Inflammatory macrophage (primary cell): Measurements from ENCODE around the gene DSP.
A peak's percentile ranks its signal among the peaks of the same experiment; 100 is the strongest.

Experiments
- DNase-seq, 2 donors: peaks; one replicate each; pipeline ENCODE4 v3.0.0-alpha.2; 2020 to 2022
- total RNA-seq, 18 experiments: gene quantifications; one replicate each; lab custom pipeline; 2026; ENCODE audit warnings: mixed read lengths in 6 of 18, inconsistent platforms in 2 of 18; lab: John Stamatoyannopoulos, UW

The DSP gene, protein sequence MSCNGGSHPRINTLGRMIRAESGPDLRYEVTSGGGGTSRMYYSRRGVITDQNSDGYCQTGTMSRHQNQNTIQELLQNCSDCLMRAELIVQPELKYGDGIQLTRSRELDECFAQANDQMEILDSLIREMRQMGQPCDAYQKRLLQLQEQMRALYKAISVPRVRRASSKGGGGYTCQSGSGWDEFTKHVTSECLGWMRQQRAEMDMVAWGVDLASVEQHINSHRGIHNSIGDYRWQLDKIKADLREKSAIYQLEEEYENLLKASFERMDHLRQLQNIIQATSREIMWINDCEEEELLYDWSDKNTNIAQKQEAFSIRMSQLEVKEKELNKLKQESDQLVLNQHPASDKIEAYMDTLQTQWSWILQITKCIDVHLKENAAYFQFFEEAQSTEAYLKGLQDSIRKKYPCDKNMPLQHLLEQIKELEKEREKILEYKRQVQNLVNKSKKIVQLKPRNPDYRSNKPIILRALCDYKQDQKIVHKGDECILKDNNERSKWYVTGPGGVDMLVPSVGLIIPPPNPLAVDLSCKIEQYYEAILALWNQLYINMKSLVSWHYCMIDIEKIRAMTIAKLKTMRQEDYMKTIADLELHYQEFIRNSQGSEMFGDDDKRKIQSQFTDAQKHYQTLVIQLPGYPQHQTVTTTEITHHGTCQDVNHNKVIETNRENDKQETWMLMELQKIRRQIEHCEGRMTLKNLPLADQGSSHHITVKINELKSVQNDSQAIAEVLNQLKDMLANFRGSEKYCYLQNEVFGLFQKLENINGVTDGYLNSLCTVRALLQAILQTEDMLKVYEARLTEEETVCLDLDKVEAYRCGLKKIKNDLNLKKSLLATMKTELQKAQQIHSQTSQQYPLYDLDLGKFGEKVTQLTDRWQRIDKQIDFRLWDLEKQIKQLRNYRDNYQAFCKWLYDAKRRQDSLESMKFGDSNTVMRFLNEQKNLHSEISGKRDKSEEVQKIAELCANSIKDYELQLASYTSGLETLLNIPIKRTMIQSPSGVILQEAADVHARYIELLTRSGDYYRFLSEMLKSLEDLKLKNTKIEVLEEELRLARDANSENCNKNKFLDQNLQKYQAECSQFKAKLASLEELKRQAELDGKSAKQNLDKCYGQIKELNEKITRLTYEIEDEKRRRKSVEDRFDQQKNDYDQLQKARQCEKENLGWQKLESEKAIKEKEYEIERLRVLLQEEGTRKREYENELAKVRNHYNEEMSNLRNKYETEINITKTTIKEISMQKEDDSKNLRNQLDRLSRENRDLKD (N-terminal part only)
- 1.8 to 37.4 (median 7.0) reads per million in 18 experiments for total RNA-seq

DNA sequence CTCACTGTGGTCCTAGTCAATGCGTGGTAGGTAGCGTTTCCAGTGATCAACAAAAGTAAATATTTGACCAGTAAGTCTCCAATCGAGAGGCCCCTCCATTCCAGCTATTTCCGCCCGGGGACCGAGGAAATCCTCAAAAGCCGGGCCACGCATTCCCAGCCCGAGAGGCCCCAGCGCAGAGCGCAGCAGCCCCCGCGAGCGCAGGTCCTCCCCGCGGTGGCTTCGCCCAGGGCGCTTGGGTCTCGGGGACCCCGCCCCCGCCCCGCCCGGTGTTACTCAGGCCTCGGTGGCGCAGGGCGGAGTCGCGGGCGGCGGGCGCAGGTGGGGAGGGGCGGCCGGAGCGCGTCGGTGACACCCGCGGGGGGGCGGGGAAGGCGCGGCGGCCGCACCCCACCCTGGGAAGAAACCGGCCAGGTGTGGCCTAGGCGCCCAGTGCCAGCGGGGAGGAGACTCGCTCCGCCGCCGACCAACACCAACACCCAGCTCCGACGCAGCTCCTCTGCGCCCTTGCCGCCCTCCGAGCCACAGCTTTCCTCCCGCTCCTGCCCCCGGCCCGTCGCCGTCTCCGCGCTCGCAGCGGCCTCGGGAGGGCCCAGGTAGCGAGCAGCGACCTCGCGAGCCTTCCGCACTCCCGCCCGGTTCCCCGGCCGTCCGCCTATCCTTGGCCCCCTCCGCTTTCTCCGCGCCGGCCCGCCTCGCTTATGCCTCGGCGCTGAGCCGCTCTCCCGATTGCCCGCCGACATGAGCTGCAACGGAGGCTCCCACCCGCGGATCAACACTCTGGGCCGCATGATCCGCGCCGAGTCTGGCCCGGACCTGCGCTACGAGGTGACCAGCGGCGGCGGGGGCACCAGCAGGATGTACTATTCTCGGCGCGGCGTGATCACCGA lies at the start of gene DSP:
Gene DSP, plus strand, starts transcription at position 497 of the 890 bp plus-strand sequence. Its CDS starts 245 bp downstream, at position 742.
- peak in 1 of 2 donors; percentile 6 for DNase-seq

- no peak for DNase-seq
These were observed 47.6 kb upstream of the DSP start for GRCh38 chr6:7493866-7494265.

- DNase-seq: no peak
These were observed 46.8 kb upstream of the DSP start for GRCh38 chr6:7494638-7495037.

GRCh38 chr6:7496266-7496875 lies 45.1 kb upstream of the DSP start:
- no peak for DNase-seq

- no peak for DNase-seq
These were observed 40.7 kb upstream of the DSP start for GRCh38 chr6:7500752-7501282.

DNA sequence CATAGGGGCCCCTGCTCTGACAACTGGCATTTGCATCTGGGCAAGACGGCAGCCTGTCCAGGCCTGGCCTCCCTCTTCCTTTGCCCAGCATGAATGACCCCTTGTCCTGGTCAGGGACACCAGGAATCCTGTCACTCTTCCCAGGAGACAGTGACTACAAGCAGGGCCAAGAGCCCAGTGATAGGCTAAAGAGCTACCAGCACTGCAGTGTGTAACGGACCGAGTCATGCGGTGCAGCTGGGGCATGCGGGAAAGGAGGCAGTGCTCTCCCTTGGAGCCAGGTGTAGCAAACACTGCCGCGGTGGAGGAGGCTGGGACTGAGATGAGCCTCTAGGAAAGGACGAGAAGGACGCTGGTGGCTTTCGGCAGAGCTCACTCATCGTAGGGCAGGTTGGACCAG lies 38.7 kb upstream of the DSP start:
- DNase-seq: no peak

DNA sequence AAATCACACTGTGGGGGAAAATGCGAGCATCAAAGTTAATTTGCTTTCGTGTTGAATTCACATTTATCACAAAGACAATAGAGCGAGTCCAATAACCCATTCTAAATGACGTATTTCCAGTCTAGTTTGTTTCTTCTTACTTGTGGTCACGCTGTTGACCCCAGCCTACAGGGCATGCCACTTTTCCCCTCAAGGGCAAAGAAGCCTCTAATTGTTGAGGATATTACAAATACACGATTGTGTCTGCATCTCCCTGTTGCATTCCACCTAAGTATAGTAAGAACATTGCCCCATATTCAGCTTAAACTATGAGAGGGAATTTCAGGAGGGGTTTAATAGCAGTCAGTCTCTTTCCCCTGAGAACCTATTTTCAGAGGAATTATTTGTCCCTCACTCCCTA lies 37.4 kb upstream of the DSP start:
- no peak for DNase-seq

GRCh38 chr6:7505189-7505699 lies 36.2 kb upstream of the DSP start:
- DNase-seq: peak; percentile 48 to 75

DNA sequence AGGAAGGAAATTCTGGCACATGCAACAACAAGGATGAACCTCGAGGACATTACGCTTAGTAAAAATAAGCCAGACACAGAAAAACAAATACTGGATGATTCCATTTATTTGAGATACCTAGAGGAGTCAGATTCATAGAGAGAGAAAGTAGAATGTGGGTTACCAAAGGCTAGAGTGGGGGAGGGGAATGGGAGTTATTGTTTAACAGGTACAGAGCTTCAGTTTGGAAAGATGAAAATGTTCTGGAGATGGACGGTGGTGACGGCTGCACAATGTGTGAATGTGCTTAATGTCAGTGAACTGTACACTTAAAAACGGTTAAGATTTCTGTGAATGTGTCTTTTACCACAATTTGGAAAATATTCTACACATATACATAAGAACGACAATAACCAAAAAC lies 33.9 kb upstream of the DSP start:
- no peak for DNase-seq

GRCh38 chr6:7512320-7512719 lies 29.2 kb upstream of the DSP start:
- DNase-seq: no peak

GRCh38 chr6:7513529-7513928 lies 27.9 kb upstream of the DSP start:
- DNase-seq: no peak

GRCh38 chr6:7515363-7515762 lies 26.1 kb upstream of the DSP start:
- DNase-seq: no peak

GRCh38 chr6:7518877-7519276 lies 22.6 kb upstream of the DSP start:
- no peak for DNase-seq

- DNase-seq: no peak
These were observed 18.6 kb upstream of the DSP start for GRCh38 chr6:7522873-7523272.

DNA sequence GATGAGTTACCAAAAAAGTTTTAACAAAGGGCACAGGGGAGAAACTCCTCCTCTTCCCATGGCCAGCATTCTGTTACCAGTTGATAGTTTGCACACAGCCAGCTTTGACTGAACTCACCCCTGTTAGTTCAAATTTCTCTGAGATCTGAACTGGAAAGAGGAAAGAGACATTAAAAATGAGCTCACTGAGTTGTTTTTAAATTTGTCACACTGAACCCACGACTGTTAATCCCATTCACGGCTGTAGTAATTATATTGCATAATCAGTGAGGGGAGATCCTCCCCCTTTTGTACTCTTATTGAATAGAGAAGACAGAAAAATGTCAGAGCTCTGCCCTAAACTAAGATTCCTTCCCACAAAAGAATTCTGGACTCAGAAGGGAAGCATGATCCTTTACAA lies 17.5 kb upstream of the DSP start:
- DNase-seq: no peak

GRCh38 chr6:7526755-7527154 lies 14.7 kb upstream of the DSP start:
- DNase-seq: no peak

GRCh38 chr6:7528565-7528964 lies 12.9 kb upstream of the DSP start:
- DNase-seq: no peak

GRCh38 chr6:7529141-7529540 lies 12.3 kb upstream of the DSP start:
- no peak for DNase-seq

DNA sequence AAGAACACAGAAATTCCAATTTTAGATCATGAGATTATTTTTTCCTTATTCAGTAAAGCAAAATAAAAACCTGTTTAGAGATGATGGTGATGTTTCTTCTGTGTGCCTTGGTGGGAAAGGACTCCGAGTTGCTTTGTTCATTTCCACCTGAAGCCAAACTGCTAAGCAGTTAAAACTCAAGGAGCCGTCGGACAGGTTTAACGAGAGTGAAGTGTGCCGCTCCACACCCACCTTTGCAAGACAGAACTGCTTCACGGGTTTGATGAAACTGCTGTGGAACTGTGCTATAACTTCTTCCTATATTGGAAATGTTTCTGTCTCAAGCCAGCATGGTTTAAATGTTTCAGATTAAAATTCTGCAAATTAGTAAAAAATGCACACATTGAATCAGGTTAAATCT lies 9.2 kb upstream of the DSP start:
- no peak for DNase-seq

DNA sequence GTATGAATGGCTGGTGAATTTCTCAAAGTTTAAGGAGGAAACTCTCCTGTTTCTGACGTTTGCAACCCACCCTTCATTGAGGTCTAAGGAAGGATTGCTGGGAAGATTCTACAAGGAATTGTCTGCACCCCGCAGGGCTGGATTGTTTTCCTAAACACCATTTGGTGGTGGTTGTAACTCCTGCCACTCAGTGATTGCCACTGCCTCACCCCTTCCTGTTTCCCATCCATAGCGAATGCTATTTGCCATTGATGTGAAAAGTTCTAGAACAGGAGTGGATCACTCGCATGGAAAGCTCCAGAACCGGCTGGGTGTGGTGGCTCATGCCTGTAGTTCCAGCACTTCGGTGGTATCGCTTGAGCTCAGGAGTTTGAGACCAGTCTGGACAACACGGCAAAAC lies 8.7 kb upstream of the DSP start:
- DNase-seq: no peak

DNA sequence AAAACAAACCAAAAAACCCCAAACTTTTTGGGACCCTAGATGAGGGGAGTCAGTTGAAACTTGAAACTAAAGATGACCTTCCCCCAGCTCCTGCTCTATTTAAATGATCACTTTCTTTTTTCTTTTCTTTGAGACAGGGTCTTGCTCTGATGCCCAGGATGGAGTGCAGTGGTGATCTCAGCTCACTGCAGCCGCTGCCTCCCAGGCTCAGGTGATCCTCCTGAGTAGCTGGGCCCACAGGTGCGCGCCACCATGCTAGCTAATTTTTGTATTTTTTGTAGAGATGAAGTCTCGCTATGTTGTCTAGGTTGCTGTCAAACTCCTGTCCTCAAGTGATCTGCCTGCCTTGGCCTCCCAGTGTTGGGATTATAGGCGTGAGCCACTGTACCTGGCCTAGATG lies 7.3 kb upstream of the DSP start:
- DNase-seq: no peak
